H54 (cell line): Measurements from ENCODE around the gene XRN2.
"Not testable (repeated sequence)": the region's sequence is repeated elsewhere in the genome, so short reads cannot be mapped to it uniquely, and the experiment has no call there.

Experiments
- DNase-seq: peaks from one replicate; pipeline ENCODE4 v3.0.0; 2011; ENCODE audit warnings: low spot score, mixed read lengths; ENCODE audit not compliant: insufficient read length
- FAIRE-seq: peaks from 3 replicates; lab custom pipeline; 2011; peaks lifted over from hg19 to GRCh38; lab: Jason Lieb, UNC
- POLR2A ChIP-seq: IDR thresholded peaks from 2 replicates; pipeline ENCODE4 v1.6.1; 2011; ENCODE audit warnings: low read depth, mild to moderate bottlenecking, low read length

The XRN2 gene

DNA sequence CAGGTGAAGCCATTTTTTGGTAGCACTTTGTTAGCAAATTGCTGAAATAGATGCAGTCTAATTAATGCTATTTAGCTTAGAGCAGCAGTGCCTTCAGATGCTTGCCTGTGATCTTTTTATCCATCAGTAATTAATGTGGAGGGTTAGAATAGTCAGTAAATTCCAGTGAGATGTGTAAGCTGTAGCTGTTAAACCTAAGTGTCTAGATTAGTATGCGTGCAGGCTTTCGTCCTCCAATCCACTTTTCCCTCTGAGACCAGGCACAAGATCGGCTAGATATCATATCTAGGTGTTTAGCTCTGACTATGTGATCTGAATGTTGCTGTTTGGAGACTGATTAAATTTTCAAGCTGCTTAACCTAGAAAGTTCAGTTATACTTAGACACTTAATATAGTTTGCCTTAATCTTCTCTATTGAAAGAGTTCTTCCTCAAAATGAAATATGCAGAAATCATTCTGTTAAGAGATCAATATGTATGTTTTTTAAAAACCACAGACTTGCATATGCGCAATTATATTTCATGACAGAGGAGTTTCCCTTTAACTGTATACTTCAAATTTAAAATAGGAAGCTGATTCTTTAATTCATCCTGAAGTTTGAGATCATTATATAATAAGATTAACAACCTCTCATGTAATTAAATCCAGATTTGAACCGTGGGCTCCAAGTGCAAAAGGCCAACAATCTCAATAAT, 41.2 kb downstream of the XRN2 start:
- DNase-seq (no peak), FAIRE-seq (no peak)
- no peak for TF ChIP-seq POLR2A

DNA sequence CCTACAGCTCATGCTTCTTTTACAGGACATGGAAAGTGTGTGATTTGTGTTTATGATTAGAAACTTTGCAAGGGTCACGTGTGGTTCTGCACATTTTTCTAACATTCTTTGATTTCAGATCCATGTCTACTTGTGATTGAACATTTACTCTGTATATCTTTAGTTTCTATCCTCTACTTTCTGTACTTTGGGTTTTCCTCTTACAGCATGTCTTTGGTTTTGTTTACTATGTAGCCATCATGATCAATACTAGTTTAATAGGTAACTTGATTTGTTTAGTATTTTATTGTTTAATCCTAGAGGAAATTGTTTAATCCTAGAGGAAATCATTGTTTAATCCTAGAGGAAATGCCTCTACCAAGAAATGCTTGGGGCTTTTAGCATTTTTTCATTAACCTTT, 41.8 kb downstream of the XRN2 start:
- TF ChIP-seq POLR2A, result no peak
- FAIRE-seq (no peak), DNase-seq (no peak)

DNA sequence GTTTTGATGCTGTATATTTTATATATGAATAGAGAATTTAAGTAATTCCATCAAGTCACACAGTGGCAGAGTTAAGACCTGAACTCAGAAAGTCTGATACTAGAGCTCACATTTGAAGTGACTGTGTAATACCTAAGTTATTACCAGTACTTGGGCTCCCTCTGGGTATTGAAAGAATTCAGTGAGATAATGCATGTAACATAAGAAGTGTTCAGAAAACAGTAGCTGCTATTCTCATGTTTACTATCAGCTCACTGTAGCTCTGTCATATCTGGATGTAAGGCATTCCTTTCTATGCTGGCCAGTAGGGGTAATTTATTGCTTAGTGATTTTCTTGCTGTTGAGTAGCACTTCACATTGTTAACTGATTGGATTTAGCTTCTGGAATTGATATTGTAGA, 49.6 kb downstream of the XRN2 start:
- DNase-seq, result no peak
- TF ChIP-seq POLR2A, result no peak
- peak; percentile 62 for FAIRE-seq

DNA sequence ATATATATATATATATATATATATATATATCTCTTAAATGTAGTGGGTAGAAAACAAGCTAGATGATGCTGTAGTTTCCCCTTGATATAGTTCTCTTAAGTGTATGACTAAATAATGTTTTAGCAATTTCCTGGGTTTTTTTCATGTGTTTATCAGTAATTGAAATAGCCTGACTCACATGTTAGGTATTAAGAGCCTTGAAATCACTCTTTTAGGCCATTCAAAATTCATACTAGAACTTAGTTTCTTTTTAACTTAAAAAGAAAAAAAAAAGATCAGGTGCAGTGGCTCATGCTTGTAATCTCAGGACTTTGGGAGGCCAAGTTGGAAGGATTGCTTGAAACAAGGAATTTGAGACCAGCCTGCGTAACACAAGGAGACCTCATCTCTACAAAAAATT, 50.1 kb downstream of the XRN2 start:
- FAIRE-seq (no peak), DNase-seq (no peak)
- TF ChIP-seq POLR2A, result no peak

DNA sequence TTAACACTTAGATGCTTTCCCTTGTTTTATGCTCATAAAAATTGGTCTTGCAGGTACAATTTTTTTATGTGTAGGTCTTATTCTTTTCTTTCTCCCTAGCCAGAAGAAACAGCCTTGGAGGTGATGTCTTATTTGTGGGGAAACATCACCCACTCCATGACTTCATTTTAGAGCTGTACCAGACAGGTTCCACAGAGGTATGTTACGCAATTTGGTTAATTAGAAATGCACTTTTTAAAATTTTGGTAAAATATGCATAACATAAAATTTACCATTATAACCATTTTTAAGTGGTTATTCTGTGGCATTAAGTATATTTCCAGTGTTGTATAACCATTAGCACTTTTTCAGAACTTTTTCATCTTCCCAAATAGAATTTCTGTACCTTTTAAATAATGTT, 52.9 kb downstream of the XRN2 start:
- no peak for DNase-seq

DNA sequence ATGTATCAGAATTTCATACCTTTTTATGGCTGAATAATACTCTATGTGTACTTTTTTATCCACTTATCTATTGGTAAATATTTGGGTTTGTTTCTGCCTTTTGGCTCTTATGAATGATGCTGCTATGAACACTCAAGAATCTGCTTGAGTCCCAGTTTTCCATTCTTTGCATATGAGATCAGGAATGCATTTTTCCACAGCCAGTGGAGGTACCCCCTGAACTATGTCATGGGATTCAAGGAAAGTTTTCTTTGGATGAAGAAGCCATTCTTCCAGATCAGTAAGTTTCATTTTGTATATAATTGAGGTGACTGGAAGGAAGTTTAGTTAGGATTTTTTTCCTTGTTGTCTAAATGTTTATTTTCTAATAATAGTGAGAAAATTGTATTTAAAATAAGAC, 53.3 kb downstream of the XRN2 start:
- FAIRE-seq, result no peak
- no peak for TF ChIP-seq POLR2A

More for the DNA sequence above, 52.9 kb downstream of the XRN2 start:
- FAIRE-seq, result no peak
- TF ChIP-seq POLR2A, result no peak

DNA sequence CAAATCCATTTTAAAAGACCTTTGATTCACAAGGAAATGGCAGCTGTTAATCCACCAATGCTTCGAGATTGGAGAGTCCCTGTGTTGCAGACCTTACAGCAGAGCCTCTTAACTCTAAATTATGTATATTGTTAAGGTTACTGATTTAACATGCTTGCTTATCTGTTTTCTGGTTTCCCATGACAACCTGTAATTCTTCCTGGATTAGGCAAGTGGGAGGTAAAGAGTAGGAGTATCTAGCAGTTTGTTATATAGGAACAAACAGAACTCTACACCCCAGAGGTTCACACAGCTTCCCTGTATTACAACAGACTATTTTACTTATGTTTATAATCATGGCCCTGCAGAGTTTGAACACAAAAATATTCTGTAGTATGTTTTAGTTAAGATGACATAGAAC, 54.7 kb downstream of the XRN2 start:
- TF ChIP-seq POLR2A, result no peak
- FAIRE-seq (no peak), DNase-seq (no peak)

More for the DNA sequence above, 53.3 kb downstream of the XRN2 start:
- no peak for DNase-seq

DNA sequence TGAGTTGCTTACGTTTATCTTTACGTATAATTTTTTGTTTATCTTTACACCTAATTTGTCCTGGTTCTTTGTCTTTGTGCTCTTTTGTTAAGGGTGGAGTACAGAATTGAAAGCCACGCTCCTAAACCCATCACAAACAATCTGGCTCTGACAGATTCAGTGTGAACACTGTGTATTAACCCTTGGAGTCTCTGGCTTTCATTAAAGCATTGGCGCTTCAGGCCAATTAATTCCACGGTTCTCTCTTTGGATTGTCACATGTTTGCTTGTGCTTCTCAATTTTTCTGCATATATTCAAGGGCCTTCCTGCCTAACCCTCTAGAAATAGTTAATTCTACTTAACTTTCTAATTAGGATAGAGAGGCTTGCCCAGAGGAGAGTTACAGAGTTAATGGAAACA, 55.6 kb downstream of the XRN2 start:
- FAIRE-seq (no peak), DNase-seq (no peak)
- no peak for TF ChIP-seq POLR2A

DNA sequence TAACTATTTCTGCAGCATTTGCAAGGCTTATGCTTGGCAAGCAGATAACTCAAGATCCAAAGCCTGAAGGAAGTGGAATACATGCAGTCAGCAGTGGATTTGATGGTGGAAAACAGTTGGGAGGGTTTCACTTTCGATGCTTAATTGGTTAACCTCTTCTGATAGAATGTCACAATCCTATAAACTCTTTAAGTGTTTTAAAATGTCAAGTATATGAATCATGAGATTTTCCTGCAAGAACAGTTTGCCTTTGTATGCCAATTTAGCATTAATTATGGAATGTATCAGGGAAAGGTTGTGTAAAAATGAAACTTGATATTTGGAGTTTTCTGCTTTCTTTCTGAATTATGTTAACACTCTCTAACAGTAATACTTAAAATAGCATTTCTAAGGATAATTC, 57.6 kb downstream of the XRN2 start:
- no peak for TF ChIP-seq POLR2A
- DNase-seq (no peak), FAIRE-seq (no peak)

DNA sequence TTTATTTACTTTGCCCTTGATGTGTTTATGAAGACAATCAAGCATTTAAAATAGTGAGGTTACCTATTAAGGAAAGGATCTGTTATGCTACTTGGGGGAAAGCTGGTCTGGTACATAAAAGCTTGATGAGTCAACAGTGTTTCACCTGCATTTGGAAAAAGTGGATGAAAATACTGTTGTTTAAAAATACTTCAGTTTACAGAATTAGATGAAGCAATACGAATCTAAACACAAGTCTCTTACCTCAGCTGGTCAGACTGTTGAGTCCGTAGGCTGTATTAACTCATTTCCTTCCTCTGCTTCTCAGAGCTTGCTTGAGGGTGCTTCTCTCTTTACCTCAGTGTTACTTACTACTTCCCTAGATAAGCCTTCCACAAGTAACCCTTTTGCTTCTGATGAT, 58.1 kb downstream of the XRN2 start:
- no peak for DNase-seq

DNA sequence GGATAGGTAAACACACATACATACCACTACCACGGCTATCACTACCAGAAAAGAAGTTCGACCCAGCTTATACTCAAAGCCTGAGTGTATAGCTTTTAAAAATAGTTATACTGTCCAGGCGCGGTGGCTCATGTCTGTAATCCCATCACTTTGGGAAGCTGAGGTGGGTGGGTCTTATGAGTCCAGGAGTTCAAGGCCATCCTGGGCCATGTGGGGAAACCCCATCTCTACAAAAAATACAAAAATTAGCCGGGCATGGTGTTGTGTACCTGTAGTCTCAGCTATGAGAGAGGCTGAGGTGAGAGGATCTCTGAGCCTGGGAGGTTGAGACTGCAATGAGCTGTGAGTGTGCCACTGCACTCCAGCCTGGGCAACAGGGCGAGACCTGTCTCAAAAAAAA, 61.3 kb downstream of the XRN2 start:
- DNase-seq (no peak), FAIRE-seq (no peak)
- TF ChIP-seq POLR2A, result no peak

More for the DNA sequence above, 58.1 kb downstream of the XRN2 start:
- FAIRE-seq, result no peak
- TF ChIP-seq POLR2A, result no peak

DNA sequence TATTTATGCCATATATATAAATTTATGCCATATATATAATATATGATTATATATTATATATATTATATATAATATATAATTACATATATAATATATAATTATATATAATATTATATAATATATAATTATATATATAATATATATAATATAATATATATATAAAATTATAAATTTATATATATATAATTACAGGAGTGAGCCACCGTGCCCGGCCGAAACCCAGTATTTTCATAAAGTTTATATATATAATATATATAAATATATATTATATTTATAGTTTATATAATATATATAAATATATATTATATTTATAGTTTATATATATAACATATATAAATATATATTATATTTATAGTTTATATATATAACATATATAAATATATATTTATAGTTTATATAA, 62.6 kb downstream of the XRN2 start:
- DNase-seq, result no peak
- no peak for TF ChIP-seq POLR2A
- no peak for FAIRE-seq

DNA sequence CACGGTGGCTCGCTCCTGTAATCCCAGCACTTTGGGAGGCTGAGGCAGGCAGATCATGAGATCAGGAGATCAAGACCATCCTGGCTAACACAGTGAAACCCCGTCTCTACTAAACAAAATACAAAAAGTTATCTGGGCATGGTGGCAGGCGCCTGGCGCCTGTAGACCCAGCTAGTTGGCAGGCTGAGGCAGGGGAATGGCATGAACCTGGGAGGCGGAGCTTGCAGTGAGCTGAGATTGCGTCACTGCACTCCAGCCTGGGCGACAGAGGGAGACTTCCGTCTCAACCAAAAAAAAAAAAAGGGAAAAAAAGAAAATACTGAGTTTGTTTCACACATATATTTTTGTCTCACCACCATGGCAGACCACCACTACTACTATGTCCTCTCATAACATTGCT, 63.1 kb downstream of the XRN2 start:
- not testable (repeated sequence) for FAIRE-seq, DNase-seq

DNA sequence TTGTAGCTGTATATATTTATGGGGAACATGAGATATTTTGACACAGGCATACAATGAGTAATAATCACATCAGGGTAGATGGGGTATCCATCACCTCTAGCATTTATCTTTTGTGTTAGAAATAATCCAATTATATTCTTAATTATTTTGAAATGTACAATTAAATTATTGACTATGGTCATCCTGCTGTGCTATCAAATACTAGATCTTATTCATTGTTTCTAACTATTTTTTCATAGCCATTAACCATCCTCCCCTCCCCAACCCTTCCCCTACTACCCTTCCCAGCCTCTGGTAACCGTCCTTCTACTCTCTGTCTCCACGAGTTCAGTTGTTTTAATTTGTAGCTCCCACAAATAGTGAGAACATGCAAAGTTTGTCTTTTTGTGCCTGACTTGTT, 65.7 kb downstream of the XRN2 start:
- FAIRE-seq (no peak), DNase-seq (no peak)
- no peak for TF ChIP-seq POLR2A

DNA sequence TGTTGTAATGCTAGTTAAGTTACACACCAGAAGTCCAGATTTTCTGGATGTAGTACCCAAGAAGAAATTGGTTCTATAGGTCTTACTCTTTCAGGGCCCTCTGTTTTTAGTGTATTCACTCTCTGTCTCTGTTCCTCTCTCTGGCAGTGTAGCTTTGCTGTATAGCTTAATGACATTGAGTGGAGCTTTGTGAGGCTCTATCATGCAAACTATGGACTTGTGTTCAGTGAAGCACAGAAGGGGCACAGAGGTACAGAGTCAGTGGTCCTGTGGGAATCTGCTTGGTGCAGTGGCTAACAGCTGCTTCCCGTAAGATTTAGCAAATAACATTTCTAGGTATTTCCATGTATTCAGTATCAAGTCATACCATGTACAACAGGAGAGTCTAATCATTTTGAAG, 68.1 kb downstream of the XRN2 start:
- DNase-seq, result no peak
- TF ChIP-seq POLR2A, result no peak
- no peak for FAIRE-seq

DNA sequence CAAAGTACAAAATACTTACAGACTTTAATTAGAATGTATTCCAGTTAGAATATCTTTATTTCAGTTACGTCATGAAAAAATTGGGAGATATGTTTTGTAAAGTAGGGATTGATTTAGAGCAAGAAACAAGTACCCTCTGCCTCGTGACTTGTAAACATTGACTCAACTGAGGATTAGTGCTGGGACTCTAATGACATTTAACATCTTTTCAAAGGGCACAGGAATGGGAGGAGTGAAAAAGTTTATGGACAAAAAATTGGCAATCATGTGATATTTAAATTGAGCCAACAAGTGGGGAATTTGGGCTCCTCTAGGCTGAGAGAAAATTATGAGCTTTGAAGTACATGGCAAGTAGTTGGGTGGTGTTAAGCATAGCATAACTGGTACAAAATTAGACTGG, 68.9 kb downstream of the XRN2 start:
- FAIRE-seq, result no peak
- DNase-seq, result no peak
- no peak for TF ChIP-seq POLR2A

DNA sequence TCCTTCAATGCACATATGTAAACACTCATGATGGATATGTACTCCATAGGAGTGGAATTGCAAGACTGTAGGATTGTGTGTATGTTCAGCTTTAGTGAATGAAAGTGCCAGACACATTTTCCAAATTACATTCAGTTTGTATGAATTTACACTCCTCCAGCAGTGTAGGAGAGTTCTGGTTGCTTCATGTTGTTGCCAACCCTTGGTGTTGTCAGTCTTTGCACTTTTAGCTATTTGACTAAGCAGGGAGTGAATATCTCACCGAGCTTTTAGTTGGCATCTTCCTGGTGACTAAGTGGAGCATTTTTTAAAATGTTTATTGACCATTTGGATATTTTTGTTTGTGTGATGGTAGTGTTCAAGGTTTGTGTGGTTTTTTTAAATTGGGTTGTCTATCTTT, 70.3 kb downstream of the XRN2 start:
- FAIRE-seq (peak; percentile 41), DNase-seq (no peak)
- no peak for TF ChIP-seq POLR2A
